ENCODE measurements around the gene SPACDR. TPM values are rescaled to one million over a fixed set of nuclear protein-coding genes. Genes with fewer than 3 reads are reported as not detected.
A peak's percentile ranks its signal among the peaks of the same experiment; 100 is the strongest.
"Not testable (repeated sequence)": the region's sequence is repeated elsewhere in the genome, so short reads cannot be mapped to it uniquely, and the experiment has no call there.

SPACDR gene
- total RNA-seq, 1 donor from 2014 or later: 2.8 TPM

GRCh38 chr7:100504887-100505611 lies 41.0 kb upstream of the SPACDR start:
- Mint-ChIP-seq H3K4me3 (no peak overlapping the region), H3K9me3 (no peaks in the 10 kb centered on the region), H3K27me3 (no peaks in the 10 kb centered on the region), H3K36me3 (no peaks in the 10 kb centered on the region), H3K4me1 (ENCODE audit: unreplicated experiment) (peaks cover 5% of the 10 kb centered on the region), H3K27ac (no peak overlapping the region)
- TF ChIP-seq, protein P1, sequence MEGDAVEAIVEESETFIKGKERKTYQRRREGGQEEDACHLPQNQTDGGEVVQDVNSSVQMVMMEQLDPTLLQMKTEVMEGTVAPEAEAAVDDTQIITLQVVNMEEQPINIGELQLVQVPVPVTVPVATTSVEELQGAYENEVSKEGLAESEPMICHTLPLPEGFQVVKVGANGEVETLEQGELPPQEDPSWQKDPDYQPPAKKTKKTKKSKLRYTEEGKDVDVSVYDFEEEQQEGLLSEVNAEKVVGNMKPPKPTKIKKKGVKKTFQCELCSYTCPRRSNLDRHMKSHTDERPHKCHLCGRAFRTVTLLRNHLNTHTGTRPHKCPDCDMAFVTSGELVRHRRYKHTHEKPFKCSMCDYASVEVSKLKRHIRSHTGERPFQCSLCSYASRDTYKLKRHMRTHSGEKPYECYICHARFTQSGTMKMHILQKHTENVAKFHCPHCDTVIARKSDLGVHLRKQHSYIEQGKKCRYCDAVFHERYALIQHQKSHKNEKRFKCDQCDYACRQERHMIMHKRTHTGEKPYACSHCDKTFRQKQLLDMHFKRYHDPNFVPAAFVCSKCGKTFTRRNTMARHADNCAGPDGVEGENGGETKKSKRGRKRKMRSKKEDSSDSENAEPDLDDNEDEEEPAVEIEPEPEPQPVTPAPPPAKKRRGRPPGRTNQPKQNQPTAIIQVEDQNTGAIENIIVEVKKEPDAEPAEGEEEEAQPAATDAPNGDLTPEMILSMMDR (conservative IDR thresholded peaks at IDR 0.05): no peak
- no peak for DNase-seq (ENCODE audit: extremely low spot score, unreplicated experiment)

DNA sequence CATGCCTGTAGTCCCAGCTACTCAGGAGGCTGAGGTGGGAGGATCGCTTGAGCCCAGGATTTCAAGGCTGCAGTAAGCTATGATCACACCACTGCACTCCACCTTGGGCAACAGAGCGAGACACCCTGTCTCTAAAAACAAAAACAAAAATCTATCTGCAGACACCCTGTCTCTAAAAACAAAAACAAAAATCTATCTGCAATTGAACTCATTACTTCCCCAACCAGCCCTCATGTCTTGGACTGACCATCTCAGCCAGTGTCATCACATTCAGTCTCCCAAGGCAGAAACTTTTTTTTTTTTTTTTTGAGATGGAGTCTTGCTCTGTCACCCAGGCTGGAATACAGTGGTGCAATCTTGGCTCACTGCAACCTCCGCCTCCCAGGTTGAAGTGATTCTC lies 40.0 kb upstream of the SPACDR start:
- H3K4me3 Mint-ChIP-seq; H3K9me3 Mint-ChIP-seq; H3K27me3 Mint-ChIP-seq; H3K36me3 Mint-ChIP-seq; DNase-seq (ENCODE audit: extremely low spot score, unreplicated experiment); H3K4me1 Mint-ChIP-seq (ENCODE audit: unreplicated experiment): not testable (repeated sequence)
- peak overlapping the region; percentile 36 for H3K27ac Mint-ChIP-seq

DNA sequence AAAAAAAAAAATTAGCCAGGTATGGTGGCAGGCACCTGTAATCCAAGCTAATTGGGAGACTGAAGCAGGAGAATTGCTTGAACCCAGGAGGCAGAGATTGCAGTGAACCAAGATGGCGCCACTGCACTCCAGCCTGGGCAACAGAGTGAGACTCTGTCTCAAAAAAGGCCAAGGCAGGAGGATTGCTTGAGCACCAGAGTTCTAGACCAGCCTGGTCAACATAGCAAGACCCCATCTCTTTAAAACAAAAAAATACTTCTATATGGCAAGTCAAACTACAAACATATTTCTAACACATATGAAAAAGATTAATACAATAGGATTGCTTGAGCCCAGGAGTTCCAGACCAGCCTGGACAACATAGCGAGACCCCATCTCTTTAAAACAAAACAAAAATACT lies 36.7 kb upstream of the SPACDR start:
- not testable (repeated sequence) for H3K27me3 Mint-ChIP-seq; H3K4me1 Mint-ChIP-seq (ENCODE audit: unreplicated experiment); H3K27ac Mint-ChIP-seq; H3K4me3 Mint-ChIP-seq; DNase-seq (ENCODE audit: extremely low spot score, unreplicated experiment); H3K36me3 Mint-ChIP-seq; H3K9me3 Mint-ChIP-seq

DNA sequence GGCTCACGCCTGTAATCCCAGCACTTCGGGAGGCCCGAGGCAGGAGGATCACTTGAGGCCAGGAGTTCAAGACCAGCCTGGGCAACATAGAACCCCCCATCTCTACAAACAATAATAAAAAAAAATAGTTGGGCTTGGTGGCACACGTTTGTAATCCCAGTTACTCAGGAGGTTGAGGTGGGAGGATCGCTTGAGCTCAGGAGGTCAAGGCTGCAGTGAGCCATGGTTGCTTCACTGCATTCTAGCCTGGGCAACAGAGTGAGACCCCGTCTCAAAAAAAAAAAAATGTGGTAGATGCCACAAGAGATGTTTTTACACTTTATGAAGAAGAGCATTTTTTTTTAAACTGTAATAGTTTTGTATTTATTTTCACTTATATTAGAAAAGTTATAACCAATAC lies 32.4 kb upstream of the SPACDR start:
- no peak for DNase-seq (ENCODE audit: extremely low spot score, unreplicated experiment)
- TF ChIP-seq, protein P1 (conservative IDR thresholded peaks at IDR 0.05): no peak
- Mint-ChIP-seq H3K36me3 (no peaks in the 10 kb centered on the region), H3K4me3 (no peak overlapping the region), H3K4me1 (ENCODE audit: unreplicated experiment) (peaks cover 3% of the 10 kb centered on the region), H3K27ac (no peak overlapping the region), H3K9me3 (no peaks in the 10 kb centered on the region), H3K27me3 (no peaks in the 10 kb centered on the region)

DNA sequence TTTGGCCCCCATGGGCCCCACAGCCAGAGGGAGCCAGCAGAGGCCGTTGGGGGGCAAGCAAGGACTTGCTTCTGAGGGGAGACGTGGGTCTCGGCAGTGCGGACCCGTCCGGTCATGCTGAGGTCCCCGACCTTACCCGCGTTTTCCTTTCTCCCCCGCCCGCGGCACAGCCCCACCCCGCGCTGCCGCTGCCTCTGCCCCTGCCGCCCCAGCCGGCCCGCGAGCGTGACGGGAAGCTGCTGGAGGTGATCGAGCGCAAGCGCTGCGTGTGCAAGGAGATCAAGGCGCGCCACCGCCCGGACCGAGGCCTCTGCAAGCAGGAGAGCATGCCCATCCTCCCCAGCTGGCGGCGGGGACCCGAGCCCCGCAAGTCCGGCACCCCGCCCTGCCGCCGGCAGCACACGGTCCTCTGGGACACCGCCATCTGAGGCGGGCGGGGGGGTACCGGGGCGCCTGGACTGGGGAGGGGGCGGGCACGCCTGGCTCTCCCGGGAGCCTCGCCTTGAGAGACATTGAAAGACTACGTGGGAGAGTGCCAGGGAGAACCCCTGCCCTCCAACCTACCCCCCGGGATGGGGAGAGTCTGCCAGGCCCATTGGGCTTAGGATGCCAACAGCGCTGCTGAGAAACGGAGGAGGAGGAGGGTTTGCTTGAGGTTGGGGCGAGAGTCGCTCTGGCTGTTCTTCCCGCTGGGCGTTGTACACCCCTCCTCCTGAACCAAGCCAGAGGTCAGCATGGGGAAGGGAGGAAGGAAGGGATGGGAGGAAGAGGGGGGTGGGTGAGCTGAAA lies 29.6 kb upstream of the SPACDR start:
- H3K9me3 Mint-ChIP-seq: no peaks in the 10 kb centered on the region
- DNase-seq (ENCODE audit: extremely low spot score, unreplicated experiment): no peak
- TF ChIP-seq, protein P1 (conservative IDR thresholded peaks at IDR 0.05): peak; percentile 20
- H3K36me3 Mint-ChIP-seq: no peaks in the 10 kb centered on the region
- peaks cover 11% of the 10 kb centered on the region for H3K4me1 Mint-ChIP-seq (ENCODE audit: unreplicated experiment)
- H3K27me3 Mint-ChIP-seq: no peaks in the 10 kb centered on the region
- H3K4me3 Mint-ChIP-seq: peak overlapping the region; percentile 63
- H3K27ac Mint-ChIP-seq: peak overlapping the region; percentile 51

DNA sequence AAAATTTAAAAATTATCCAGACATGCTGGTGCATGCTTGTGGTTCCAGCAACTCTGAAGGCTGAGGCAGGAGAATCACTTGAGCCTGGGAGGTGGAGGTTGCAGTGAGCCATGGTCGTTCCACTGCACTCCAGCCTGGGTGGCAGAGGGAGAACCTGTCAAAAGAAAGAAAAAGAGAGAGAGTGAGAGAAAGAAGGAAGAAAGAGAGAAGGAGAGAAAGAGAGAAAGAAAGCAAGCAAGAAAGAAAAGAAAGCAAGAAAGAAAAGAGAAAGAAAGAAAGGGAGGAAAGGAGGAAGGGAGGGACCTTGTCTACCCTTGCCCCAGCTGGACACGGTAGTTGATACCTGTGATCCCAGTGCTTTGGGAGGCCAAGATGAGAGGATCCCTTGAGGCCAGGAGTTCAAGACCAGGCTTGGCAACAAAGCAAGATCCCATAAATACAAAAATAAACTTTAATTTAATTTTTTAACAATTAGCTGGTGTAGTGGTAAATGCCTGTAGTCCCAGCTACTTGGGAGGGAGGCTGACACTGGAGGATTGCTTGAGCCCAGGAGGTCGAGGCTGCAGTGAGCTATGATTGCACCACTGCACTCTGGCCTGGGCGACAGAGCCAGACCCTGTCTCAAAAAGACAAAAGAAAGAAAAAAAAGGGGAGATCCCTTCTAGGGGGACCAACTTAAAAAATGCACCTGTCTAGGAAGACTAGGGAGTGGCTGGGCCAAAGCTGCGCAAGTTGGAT lies 28.8 kb upstream of the SPACDR start:
- Mint-ChIP-seq H3K4me3 (peak overlapping the region; percentile 63), H3K36me3 (no peaks in the 10 kb centered on the region)

More for the DNA sequence above, 28.8 kb upstream of the SPACDR start:
- Mint-ChIP-seq H3K9me3 (no peaks in the 10 kb centered on the region), H3K27me3 (no peaks in the 10 kb centered on the region), H3K27ac (peak overlapping the region; percentile 51), H3K4me1 (ENCODE audit: unreplicated experiment) (peaks cover 11% of the 10 kb centered on the region)
- DNase-seq (ENCODE audit: extremely low spot score, unreplicated experiment): no peak
- TF ChIP-seq, protein P1 (conservative IDR thresholded peaks at IDR 0.05): no peak

All from type B pancreatic cell (in vitro differentiated cells).